Coronary artery (tissue), 2 donors: ENCODE results near the gene IGF1R.

ENCODE experiments used
- DNase-seq: peaks from one replicate; pipeline ENCODE4 v3.0.0-alpha.2; 2017; ENCODE audit warnings: low spot score
- H3K27ac ChIP-seq, 2 donors: fragments of 200-600 bp; sonication (generic); one replicate each; pipeline ENCODE4 v1.5.1; 2016 to 2019
- H3K4me3 ChIP-seq: fragments of 200-600 bp; sonication (generic); 2 replicates; pipeline ENCODE4 v1.5.1; 2016; ENCODE audit warnings: mild to moderate bottlenecking, moderate library complexity
- CTCF ChIP-seq: fragments of 200-600 bp; sonication (generic); IDR thresholded peaks from one replicate; pipeline ENCODE4 v1.5.1; 2019; ENCODE audit warnings: antibody characterized with exemption

IGF1R gene

GRCh38 chr15:98754657-98755022 is 106.3 kb downstream of the IGF1R start:
- no peak for TF ChIP-seq CTCF
- Histone ChIP-seq H3K27ac (peak overlapping the region in 1 of 2 donors; percentile 11), H3K4me3 (peak overlapping the region; percentile 56)
- no peak for DNase-seq

GRCh38 chr15:98755138-98755537 is 106.8 kb downstream of the IGF1R start:
- DNase-seq = no peak
- no peak for TF ChIP-seq CTCF
- H3K27ac ChIP-seq = no peak overlapping the region

GRCh38 chr15:98755781-98756180 is 107.4 kb downstream of the IGF1R start:
- H3K4me3 ChIP-seq = no peak overlapping the region
- no peak for TF ChIP-seq CTCF
- no peak for DNase-seq
- H3K27ac ChIP-seq = no peak overlapping the region

More at GRCh38 chr15:98755138-98755537, 106.8 kb downstream of the IGF1R start:
- no peak overlapping the region for H3K4me3 ChIP-seq

- Histone ChIP-seq H3K4me3 (no peak overlapping the region), H3K27ac (no peak overlapping the region)
- DNase-seq = no peak
- TF ChIP-seq CTCF = no peak
Observed at GRCh38 chr15:98758224-98758623, 109.9 kb downstream of the IGF1R start.

DNA sequence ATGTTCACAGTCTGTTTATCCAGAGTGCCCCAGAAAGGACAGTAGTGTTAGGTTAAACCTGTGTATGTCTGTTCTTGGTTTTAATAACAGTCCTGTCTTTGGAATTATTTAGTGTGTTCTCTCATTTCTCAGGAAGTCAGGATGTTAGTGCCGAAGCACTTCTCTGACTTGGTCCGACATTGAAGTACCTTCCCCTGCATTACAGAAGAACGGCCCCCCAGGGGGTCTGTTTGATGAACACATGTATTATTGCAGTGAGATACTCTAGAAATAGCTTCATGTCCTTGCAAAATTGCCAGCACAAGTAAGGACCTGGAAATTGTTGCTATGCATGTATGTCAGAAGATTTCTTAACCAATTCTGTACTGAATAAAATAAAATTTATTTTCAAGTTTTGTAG is 110.9 kb downstream of the IGF1R start:
- TF ChIP-seq CTCF = no peak
- Histone ChIP-seq H3K4me3 (no peak overlapping the region), H3K27ac (no peak overlapping the region)
- DNase-seq = no peak

DNA sequence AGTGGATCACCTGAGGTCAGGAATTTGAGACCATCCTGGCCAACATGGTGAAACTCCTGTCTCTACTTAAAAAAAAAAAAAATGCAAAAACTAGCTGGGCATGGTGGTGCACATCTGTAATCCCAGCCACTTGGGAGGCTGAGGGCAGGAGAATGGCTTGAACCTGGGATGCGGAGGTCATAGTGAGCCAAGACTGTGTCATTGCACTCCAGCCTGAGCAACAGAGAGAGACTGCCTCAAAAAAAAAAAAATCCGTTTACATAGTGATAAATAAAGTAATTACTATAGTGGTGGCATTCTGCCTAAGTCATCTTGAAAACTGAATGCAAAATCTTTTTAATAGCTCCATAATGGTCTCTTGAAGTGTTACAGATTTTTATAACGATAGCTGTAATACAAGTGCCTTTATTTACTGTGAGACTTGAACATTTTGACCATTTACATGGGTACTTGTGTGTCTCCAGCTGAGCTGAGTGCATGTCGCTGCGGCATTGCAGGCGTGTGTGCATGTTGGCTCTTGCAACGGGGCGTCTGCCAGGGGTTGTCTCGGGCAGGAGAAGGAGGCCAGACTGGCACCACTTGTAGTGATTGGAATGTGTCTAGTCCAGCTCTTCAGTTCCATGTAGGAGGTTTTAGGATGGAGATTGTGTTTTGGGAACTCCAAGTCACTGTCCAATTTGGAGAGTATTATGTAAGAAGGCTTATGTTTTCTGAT is 111.9 kb downstream of the IGF1R start:
- no peak for DNase-seq
- Histone ChIP-seq H3K4me3 (peak overlapping the region; percentile 2), H3K27ac (peak overlapping the region in 1 of 2 donors; percentile 24)
- TF ChIP-seq CTCF = no peak

DNA sequence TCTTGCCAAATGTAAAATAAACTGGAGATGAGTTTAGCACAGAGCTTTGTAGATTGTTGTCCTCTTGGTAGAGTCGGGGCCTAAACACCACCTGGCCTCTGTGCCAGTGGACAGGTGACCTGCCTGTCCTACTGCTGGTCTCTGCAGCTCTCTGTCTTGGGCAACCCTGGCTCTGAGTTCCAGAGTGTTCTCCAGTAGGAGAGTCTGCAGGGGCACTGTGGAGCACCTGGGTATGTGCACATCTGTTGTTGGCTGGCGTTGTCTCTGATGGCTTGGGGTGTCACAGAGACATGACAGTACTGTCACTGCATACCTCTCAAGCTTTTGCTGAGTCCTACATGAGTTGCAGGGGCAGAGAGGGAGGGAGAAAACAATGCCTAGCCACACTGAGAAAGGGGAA is 112.6 kb downstream of the IGF1R start:
- TF ChIP-seq CTCF = no peak
- Histone ChIP-seq H3K27ac (peak overlapping the region in 1 of 2 donors; percentile 24), H3K4me3 (peak overlapping the region; percentile 2)
- DNase-seq = no peak
